Stomach (tissue), 9 donors: ENCODE results near the gene CASQ1. TPM values are rescaled to one million over a fixed set of nuclear protein-coding genes. Genes with fewer than 3 reads are reported as not detected.

Experiments used
- DNase-seq, 2 donors: peaks; one replicate each; pipeline versions ENCODE4 v3.0.0 to v3.0.0-alpha.2; 2013 to 2019
- H3K27ac ChIP-seq, 5 donors: fragments of 200-600 bp in 4 of 5; sonication (generic) in 4 of 5; one replicate each; pipeline ENCODE4 v1.5.1; 2013 to 2019; ENCODE audit warnings: mild to moderate bottlenecking in 1 of 5, moderate library complexity in 1 of 5
- H3K27me3 ChIP-seq, 3 donors: fragments of 200-600 bp; sonication (generic); one replicate each; pipeline ENCODE4 v1.5.1; 2017 to 2019; ENCODE audit warnings: mixed run types in 1 of 3
- H3K36me3 ChIP-seq, 4 donors: fragments of 200-600 bp; sonication (generic); 1 replicate in 3 of 4; 2 replicates in 1 of 4; pipeline ENCODE4 v1.5.1; 2016 to 2019
- H3K4me1 ChIP-seq, 4 donors: fragments of 200-600 bp; sonication (generic); one replicate each; pipeline ENCODE4 v1.5.1; 2016 to 2019
- H3K4me3 ChIP-seq, 4 donors: fragments of 200-600 bp; sonication (generic) in 3 of 4; one replicate each; pipeline ENCODE4 v1.5.1; 2016 to 2019; ENCODE audit warnings: mild to moderate bottlenecking in 1 of 4
- H3K9me3 ChIP-seq, 4 donors: fragments of 200-600 bp; sonication (generic); one replicate each; pipeline ENCODE4 v1.5.1; 2016 to 2019
- EP300 ChIP-seq: sonication (generic); formaldehyde crosslinking; IDR thresholded peaks from one replicate; pipeline ENCODE4 v1.6.1; 2017; ENCODE audit warnings: antibody characterized with exemption
- POLR2A ChIP-seq, 4 donors: fragments of 450-650 bp; IDR thresholded peaks; one replicate each; pipeline ENCODE4 v1.6.1; 2016; ENCODE audit warnings: antibody characterized with exemption in 4 of 4, control low read depth in 2 of 4, mild to moderate bottlenecking in 1 of 4, moderate library complexity in 1 of 4
- POLR2AphosphoS5 ChIP-seq, 3 donors: sonication (generic); formaldehyde crosslinking; IDR thresholded peaks; one replicate each; pipeline ENCODE4 v1.6.1; 2016; ENCODE audit warnings: antibody characterized with exemption in 3 of 3
- WGBS, 5 donors: extraction: QIAGEN DNeasy Blood & Tissue Kit in 3 of 5; methylation state at CpG; one replicate each; pipeline versions ENCODE4 v1.1.5 to v1.1.7; 2013 to 2018; 5-methylcytosine and 5-hydroxymethylcytosine counted together
- intact Hi-C: fragments of 100-400 bp; cut with DNase I; formaldehyde crosslinking; loops from one replicate; pipeline ENCODE4 v1.15.1; 2023; ENCODE audit warnings: low total_unique reads
- polyA plus RNA-seq, 3 donors: library from polyadenylated mRNA; stranded (reverse); fragments of 200-250 nt; gene quantifications; one replicate each; pipeline ENCODE4 v1.2.3, GENCODE V29; 2013
- total RNA-seq, 5 donors: library from RNA; depleted of rRNA; stranded (reverse); fragments of >200 nt; gene quantifications; one replicate each; pipeline versions ENCODE4 v1.1.0 to v1.2.3, GENCODE V29; 2014 to 2016
- TF ChIP-seq, protein P1 (sequence below), 7 experiments: fragments of 450-650 bp in 4 of 7; fragments of 200-600 bp in 3 of 7; sonication (generic) in 3 of 7; IDR thresholded peaks; one replicate each; pipeline ENCODE4 v1.5.1; 2016 to 2019; ENCODE audit warnings: antibody characterized with exemption in 7 of 7, control low read depth in 2 of 7, mild to moderate bottlenecking in 1 of 7
- donor health status: healthy with polysubstance abuse.
- donor health status: Bipolar disorder and iron deficiency.
- donor health status: healthy.

CASQ1 gene
- total and polyA plus RNA-seq, 8 donors = 0.48 to 0.61 (median 0.55) TPM; not detected in 5

DNA sequence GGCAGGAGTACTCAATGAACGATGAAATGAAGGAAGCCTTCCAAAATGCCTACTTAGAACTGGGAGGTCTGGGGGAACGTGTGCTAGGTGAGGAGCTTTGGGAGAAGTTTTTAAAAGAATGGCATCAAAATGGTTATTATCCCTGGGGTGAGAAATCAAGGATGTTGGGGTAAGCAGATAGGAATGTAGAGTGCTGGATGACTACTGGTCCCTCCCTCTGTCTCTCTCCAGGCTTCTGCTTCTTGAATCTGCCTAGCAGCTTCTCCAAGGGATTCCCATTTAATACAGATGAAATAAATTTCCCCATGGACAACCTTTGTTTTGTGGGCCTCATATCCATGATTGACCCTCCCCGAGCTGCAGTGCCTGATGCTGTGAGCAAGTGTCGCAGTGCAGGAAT, 19.0 kb upstream of the CASQ1 start:
- H3K9me3 ChIP-seq = no peaks in the 10 kb centered on the region
- TF ChIP-seq EP300 (no peak), POLR2A (IDR thresholded peaks at IDR 0.05) (no peak), POLR2AphosphoS5 (IDR thresholded peaks at IDR 0.05) (no peak)
- TF ChIP-seq, protein P1, sequence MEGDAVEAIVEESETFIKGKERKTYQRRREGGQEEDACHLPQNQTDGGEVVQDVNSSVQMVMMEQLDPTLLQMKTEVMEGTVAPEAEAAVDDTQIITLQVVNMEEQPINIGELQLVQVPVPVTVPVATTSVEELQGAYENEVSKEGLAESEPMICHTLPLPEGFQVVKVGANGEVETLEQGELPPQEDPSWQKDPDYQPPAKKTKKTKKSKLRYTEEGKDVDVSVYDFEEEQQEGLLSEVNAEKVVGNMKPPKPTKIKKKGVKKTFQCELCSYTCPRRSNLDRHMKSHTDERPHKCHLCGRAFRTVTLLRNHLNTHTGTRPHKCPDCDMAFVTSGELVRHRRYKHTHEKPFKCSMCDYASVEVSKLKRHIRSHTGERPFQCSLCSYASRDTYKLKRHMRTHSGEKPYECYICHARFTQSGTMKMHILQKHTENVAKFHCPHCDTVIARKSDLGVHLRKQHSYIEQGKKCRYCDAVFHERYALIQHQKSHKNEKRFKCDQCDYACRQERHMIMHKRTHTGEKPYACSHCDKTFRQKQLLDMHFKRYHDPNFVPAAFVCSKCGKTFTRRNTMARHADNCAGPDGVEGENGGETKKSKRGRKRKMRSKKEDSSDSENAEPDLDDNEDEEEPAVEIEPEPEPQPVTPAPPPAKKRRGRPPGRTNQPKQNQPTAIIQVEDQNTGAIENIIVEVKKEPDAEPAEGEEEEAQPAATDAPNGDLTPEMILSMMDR (IDR thresholded peaks at IDR 0.05) = no peak
- H3K36me3 ChIP-seq = no peaks in the 10 kb centered on the region
- H3K4me1 ChIP-seq = no peaks in the 10 kb centered on the region
- no peak for DNase-seq
- WGBS, 5 donors = 81 to 94% (median 86%) methylated on average over 4 of the region's 4 CpGs
- H3K4me3 ChIP-seq = no peak overlapping the region
- intact Hi-C loops = loop anchor here (10.0 kb wide), 1 partner anchor 57 kb away; the partner anchor contains the start of gene ATP1A2
- H3K27ac ChIP-seq = no peak overlapping the region
- H3K27me3 ChIP-seq = peaks cover 0 to 28% (median 0%) of the 10 kb centered on the region in 3 donors

DNA sequence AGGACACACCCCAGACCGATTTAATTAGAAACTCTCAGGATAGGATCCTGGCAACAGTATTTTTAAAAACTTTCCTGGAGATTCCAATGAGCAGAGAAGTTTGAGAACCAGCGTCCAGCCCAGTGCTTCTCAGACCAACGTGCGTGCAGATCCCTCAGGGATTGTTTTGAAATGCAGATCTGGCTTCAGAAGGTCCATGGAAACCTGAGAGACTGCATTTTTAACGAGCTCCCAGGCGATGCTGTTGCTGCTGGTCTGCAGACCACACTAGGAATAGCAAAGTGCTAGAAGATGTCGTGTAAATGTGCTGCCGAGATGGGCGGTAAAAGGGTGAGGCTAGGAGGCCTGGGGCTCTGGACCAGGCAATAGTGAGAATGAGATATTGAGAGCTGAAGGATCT, 18.4 kb upstream of the CASQ1 start:
- H3K27ac ChIP-seq = no peak overlapping the region
- WGBS, 5 donors = 53 to 68% (median 56%) methylated on average over 9 of the region's 9 CpGs
- no peaks in the 10 kb centered on the region for H3K9me3 ChIP-seq
- peaks cover 0 to 21% (median 0%) of the 10 kb centered on the region in 3 donors for H3K27me3 ChIP-seq
- TF ChIP-seq POLR2A (IDR thresholded peaks at IDR 0.05) (no peak), POLR2AphosphoS5 (IDR thresholded peaks at IDR 0.05) (no peak), EP300 (no peak)
- TF ChIP-seq, protein P1 (IDR thresholded peaks at IDR 0.05) = no peak
- H3K4me3 ChIP-seq = no peak overlapping the region
- DNase-seq = no peak
- H3K4me1 ChIP-seq = no peaks in the 10 kb centered on the region
- intact Hi-C loops = loop anchor here (10.0 kb wide), 1 partner anchor 57 kb away; the partner anchor contains the start of gene ATP1A2
- H3K36me3 ChIP-seq = no peaks in the 10 kb centered on the region

DNA sequence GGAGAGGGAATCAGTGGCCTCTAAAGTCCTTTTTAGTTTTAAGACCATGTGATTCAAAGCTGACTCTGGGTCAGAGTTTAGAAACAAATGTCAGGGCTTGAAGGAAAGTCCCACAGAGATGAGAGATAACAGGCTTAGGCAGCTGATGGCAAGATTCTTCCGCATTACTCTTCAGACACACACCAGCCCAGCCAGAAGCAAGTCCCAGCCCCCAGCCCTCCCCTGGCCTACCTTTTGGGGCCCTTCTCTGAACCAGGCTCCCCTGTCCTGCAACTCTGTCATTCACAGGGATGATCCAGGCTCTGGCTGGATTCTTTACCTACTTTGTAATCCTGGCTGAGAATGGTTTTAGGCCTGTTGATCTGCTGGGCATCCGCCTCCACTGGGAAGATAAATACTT, 13.1 kb upstream of the CASQ1 start:
- intact Hi-C loops = loop anchor here (10.0 kb wide), 1 partner anchor 62 kb away; the partner anchor contains the start of gene ATP1A2
- 88 to 95% (median 90%) methylated on average over 2 of the region's 2 CpGs for WGBS, 5 donors
- H3K27me3 ChIP-seq = peaks cover 0 to 9% (median 0%) of the 10 kb centered on the region in 3 donors

DNA sequence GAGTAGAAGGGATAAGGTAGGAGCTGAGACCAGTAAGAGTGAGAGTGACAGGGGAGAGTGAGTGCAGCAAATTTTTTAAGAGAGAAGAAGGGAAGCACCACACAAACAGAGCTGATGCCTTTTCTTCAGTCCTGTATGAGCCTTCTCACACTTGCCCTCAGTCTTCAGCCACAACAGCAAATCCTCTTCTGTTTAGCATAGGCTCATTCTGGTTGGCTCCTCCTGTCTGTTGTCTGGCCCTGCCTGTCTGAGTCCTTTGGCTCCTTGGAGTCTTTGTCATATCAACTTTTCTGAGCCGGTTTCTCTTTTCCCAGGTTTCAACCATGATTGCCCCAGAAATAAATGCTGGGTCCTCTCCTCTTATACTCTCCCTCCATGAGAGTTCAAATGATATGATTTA, 12.7 kb upstream of the CASQ1 start:
- DNase-seq = no peak
- no peak overlapping the region for H3K27ac ChIP-seq
- WGBS, 5 donors = 72 to 85% (median 85%) methylated on average over 1 of the region's 1 CpG
- no peak for TF ChIP-seq EP300
- TF ChIP-seq POLR2A (IDR thresholded peaks at IDR 0.05) = no peak
- TF ChIP-seq, protein P1 (IDR thresholded peaks at IDR 0.05) = no peak
- H3K4me3 ChIP-seq = no peak overlapping the region
- intact Hi-C loops = loop anchor here (10.0 kb wide), 1 partner anchor 63 kb away; the partner anchor contains the start of gene ATP1A2
- no peaks in the 10 kb centered on the region for H3K4me1 ChIP-seq
- no peaks in the 10 kb centered on the region for H3K36me3 ChIP-seq
- no peaks in the 10 kb centered on the region for H3K9me3 ChIP-seq
- peaks cover 0 to 9% (median 0%) of the 10 kb centered on the region in 3 donors for H3K27me3 ChIP-seq

More for the DNA sequence above, 13.1 kb upstream of the CASQ1 start:
- no peak for DNase-seq
- H3K36me3 ChIP-seq = no peaks in the 10 kb centered on the region
- no peak overlapping the region for H3K27ac ChIP-seq
- no peak for TF ChIP-seq EP300
- no peak for TF ChIP-seq POLR2A (IDR thresholded peaks at IDR 0.05)
- TF ChIP-seq, protein P1 (IDR thresholded peaks at IDR 0.05) = no peak
- no peak for TF ChIP-seq POLR2AphosphoS5 (IDR thresholded peaks at IDR 0.05)
- H3K4me3 ChIP-seq = no peak overlapping the region
- H3K9me3 ChIP-seq = no peaks in the 10 kb centered on the region
- no peaks in the 10 kb centered on the region for H3K4me1 ChIP-seq
